HG02970 (cell line): ENCODE data around the gene TMPRSS13.
"Not testable (repeated sequence)": the region's sequence is repeated elsewhere in the genome, so short reads cannot be mapped to it uniquely, and the experiment has no call there.

ENCODE experiments used
- ATAC-seq: cut with Tn5 transposase; IDR thresholded peaks from one replicate; pipeline ENCODE4 v1.9.1; 2021; ENCODE audit warnings: mild to moderate bottlenecking, moderate library complexity, moderate number of reproducible peaks; ENCODE audit not compliant: unreplicated experiment, low FRiP score

TMPRSS13 gene

GRCh38 chr11:117950993-117951961, 22.1 kb upstream of the TMPRSS13 start:
- no peak for ATAC-seq

GRCh38 chr11:117950301-117950700, 21.1 kb upstream of the TMPRSS13 start:
- ATAC-seq, result no peak

DNA sequence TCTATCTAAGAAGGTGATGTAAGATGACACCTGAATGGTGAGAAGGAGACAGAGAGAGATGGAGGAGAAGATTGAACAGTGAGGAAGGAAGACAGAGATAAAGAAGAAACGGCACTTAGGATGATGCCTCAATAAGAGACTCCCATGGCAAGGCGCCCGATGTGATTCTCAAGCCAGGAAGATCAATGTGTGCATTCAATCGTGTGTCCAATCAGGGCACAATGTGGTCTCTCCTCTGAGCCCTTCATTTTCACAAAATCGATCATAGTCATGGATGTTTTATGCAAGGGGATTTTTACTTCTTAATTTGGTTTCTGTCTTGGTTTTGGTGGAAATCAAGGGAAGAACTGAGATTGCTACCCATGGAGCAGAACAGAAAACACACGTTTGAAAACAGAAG, 19.9 kb upstream of the TMPRSS13 start:
- ATAC-seq, result no peak

DNA sequence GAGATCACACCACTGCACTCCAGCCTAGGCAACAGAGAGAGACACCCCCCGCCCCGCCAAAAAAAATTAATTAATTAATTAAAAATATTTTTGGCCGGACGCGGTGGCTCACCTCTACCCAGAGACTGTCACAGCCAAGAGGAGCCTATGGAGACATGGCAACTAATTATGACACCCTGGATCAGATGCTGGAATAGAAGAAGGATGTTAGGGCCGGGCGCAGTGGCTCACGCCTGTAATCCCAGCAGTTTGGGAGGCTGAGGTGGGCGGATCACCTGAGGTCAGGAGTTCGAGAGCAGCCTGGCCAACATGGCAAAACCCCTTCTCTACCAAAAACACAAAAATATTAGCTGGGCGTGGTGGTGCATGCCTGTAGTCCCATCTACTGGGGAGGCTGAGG, 19.3 kb upstream of the TMPRSS13 start:
- not testable (repeated sequence) for ATAC-seq

DNA sequence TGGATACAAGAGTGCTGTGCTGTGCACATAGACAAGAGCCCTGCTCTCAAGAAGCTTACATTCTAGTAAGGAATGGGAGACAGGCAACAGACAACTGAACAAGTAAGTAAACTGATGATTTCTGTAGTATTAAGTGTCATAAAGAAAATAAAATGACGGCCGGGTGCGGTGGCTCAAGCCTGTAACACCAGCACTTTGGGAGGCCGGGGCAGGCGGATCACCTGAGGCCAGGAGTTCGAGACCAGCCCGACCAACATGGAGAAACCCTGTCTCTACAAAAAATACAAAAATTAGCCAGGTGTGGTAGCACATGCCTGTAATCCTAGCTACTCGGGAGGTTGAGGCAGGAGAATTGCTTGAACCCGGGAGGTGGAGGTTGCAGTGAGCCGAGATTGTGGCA, 18.5 kb upstream of the TMPRSS13 start:
- ATAC-seq, result not testable (repeated sequence)

DNA sequence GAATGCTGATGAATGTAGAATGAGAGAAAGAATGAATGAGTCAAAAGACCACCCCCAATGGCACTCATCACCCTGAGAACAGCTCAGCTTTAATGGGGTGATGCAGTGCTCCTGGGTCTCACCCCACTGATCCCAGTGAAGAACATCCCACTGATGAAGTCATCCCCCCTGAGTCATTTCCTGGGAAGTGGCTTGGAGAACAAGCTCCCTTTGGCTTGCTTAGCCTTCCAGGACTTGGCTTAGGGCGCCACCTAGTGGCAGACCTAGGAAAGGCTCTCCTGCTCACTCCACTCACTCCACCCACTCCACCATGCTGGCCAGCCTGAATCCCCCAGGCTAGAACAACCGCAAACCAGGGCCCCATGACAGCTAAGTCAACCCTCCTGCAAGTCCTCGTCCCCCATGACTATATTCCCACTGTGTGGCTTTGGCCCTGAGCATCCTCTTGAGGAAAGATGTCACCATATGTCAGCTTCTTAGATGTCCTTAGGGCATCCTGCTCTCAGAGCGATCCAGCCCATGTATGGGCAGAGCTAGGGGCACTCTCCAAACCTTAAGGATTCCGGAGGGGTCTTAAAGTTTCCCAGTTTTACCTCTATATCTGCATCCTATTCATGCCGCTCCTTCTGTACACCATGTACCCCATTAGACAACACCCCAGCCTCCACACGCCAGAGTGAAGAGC, 17.8 kb upstream of the TMPRSS13 start:
- ATAC-seq, result no peak

DNA sequence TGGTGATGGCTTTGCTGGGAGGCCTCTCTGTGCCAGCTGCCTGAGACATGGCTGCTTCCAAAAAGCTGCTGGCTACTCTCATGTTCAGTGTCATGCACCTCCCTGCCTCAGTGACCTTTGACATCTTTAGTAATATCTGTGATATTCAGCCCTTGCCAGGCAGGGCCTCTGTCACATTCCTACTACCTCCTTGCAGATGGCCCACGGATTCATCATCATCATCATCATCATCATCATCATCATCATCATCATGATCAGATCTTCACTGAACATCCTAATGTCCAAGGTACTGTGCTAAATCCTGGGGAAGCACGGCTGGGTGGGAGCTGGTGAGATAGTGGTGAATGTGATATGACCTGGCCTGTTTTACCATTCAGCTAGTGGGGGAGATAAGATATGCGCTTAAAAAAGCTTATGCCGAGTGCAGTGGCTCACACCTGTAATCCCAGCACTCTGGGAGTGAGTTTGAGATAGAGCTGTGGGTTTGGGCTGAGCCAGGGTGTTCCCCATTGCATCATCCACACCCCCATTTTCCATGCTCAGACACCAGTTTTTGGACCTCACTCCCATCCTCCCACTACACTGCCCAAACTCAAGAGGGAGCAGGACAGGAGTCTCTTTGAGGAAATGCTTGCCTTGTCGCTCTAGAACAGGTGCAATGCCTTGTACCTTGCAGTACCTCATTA, 17.1 kb upstream of the TMPRSS13 start:
- ATAC-seq, result no peak

DNA sequence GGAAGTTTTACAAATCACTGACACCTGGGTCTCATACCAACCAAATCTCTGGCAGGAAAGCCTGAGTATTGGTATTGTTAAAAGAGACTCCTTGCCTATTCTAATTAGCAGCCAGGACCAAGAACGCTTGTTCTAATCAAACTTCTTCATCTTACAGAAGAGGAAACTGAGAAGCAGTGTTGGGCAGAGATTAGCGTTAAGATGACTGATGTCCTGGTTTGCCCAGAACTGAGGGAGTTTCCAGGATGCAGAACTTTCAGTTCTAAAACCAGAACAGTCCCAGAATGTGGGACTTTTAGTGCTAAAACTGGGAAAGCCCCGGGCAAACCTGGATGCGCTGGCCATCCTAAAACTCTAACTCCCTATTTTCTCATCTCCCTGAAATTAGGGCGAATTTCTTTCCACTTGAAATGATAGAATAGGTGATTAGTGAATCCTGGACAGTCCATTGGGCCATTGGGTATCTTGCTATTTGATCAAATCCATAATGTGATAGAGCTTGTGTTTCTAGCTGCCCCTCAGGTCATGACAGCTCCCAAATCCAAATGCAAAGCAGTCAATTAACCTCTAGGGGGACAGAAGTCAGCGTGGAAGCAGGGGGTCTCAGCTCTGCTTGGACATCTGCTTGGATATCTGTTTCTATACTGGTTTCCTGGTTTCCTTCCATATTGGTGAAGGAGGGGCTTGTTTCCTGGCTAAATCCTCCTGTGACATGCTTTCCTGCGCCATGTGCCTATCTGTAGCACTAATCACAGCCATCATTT, 16.0 kb upstream of the TMPRSS13 start:
- ATAC-seq, result no peak

- ATAC-seq, result no peak
These were observed 15.4 kb upstream of the TMPRSS13 start for GRCh38 chr11:117944554-117944953.

DNA sequence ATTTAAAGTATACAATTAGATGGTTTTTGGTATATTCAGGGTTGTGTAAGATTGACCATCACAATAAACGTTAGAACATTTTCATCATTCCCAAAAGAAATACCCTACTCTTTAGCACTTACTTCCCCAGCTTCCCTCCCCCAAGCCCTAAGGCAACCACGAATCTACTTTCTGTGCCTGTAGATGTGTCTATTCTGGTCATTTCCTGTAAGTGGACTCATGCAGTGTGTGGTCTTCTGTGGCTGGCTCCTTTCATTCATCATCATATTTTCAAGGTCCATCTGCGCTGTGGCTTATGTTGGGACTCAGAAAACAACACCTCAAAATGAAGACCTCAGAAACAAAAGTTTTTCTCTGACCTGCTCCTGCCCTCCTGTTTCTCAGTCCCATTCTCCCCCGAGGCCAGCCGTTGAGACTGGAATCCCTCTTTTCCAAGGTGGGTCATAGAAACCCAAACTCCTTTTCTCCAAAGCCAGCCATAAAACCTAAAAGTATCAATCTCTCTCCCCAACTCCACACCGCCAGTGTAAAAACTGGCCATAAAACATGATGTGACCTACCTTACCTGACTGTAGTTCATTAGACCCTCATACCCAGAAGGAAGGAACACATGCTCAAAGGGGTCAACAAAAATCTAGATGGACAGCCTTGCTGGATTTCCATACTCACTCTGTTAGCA, 12.9 kb upstream of the TMPRSS13 start:
- no peak for ATAC-seq

DNA sequence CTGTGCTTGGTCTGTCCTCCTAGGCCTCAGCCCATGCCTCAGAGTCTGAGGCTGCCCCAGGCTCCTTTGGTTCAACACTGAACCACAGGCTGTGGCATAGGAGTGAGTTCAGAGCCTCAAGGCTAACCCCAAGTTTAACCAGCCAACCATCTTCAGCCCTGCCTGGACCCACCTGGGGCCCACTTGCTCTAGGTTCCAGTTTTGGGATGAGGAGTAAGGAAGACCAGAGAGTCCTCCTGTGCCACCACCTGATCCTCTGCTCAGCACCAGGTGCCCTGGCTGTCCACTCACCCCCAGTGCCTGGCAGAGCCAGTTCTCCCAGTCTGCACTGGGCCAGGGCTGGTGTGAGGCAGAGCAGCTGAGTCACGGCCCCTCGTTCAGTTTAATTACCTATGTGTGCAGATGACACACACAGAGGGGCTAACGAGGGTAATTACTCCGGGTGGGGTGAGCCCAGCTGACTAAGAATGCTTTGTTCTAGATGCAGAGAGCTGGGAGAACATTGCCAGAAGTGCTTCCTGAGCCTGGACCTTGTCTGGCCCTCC, 12.0 kb upstream of the TMPRSS13 start:
- ATAC-seq, result no peak

DNA sequence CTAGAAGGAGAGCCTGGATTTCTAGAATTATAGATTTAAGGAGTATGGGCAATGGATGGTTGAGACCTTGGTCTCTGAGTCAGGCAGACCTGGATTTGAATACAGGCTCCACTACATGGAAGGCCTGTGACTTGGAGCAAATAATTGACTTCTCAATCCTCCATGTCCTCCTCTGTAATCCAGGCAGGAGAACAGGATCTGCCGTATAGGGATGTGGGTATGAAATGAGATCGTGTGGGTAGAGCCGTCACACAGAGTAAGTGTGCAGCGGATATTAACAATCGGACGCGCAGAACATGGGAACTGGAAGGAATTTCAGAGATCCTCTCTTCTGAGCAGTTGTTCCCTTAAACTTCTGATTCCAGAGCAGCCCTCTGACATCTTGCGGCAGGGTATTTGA, 11.5 kb upstream of the TMPRSS13 start:
- no peak for ATAC-seq

DNA sequence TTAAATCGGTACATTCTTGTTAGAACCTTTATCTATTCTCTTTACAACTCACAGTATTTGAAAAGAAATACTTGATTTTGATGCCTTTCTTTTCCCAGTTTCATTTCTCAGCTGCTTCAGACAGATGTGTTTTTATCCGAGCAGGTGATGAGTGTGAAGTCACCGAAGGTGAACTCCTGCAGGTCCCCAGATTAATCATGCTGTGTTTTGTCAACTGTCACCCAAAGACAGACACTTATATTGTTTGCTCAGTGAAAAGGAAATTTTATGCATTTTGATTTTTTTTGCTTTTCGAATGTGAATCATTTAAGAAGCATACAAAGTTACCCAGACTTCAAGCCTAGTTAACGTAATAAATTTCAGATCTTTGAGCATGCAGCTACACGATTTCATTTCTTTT, 7.8 kb upstream of the TMPRSS13 start:
- ATAC-seq, result no peak

- ATAC-seq, result no peak
These were observed 5.5 kb upstream of the TMPRSS13 start for GRCh38 chr11:117934526-117935307.

DNA sequence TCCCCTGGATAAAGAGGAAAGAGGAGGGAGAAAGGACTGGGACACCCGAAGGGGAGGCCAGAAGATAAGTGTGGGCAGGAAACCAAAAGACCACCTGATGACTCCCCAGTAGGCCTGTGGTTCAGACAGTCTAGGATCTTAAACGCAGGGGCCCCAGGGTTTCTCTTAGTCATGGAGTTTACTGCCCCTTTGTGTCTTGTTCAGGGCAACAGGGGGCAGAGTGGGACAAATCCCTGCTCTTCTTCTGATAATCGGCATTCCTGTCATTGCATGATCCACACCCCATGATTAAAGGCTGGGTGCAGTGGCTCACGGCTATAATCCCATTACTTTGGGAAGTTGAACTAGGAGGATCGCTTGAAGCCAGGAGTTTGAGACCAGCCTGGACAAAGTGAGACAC, 4.7 kb upstream of the TMPRSS13 start:
- ATAC-seq, result no peak

- no peak for ATAC-seq
These were observed 4.3 kb upstream of the TMPRSS13 start for GRCh38 chr11:117933475-117933874.

- no peak for ATAC-seq
These were observed 3.7 kb upstream of the TMPRSS13 start for GRCh38 chr11:117932947-117933346.

- no peak for ATAC-seq
These were observed 3.2 kb upstream of the TMPRSS13 start for GRCh38 chr11:117932426-117932825.

DNA sequence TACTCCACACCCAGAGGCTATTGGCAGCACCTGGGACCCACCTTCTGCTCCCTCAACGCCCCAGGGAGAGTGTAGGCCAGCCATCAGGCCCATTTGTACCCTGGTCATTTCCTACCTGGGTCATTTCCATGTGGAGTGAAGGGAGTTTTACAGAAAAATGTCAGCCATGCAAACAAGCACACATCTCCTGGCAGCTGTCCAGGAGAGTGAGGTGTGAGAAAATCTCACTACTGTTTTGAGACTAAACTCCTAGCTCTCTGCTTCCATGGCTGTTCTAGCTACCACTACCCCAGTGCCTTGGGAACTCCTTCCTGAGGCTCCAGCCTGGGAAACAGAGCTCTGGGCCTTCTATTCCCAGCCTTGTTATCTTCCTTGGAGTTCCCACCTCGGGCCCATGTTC, 2.8 kb upstream of the TMPRSS13 start:
- ATAC-seq, result no peak
